NCI-H748 (cell line): ENCODE measurements around the gene LNPK.
"Not testable (repeated sequence)": the region's sequence is repeated elsewhere in the genome, so short reads cannot be mapped to it uniquely, and the experiment has no call there.

ENCODE experiments used
- DNase-seq: peaks from one replicate; lab custom pipeline; 2025; ENCODE audit not compliant: unreplicated experiment; lab: John Stamatoyannopoulos, UW

Gene LNPK

GRCh38 chr2:176001916-176002687, at the start of gene LNPK:
LNPK (minus strand) TSS chr2:176002267; CDS start chr2:175995584, 6,683 bp downstream.
- DNase-seq = peak; percentile 96

GRCh38 chr2:176039375-176039774, 37.3 kb upstream of the LNPK start:
- no peak for DNase-seq

GRCh38 chr2:176038694-176039093, 36.6 kb upstream of the LNPK start:
- DNase-seq = no peak

GRCh38 chr2:176035013-176035691, 33.1 kb upstream of the LNPK start:
- no peak for DNase-seq

- no peak for DNase-seq
These were observed 25.7 kb upstream of the LNPK start for GRCh38 chr2:176027806-176028205.

GRCh38 chr2:176025932-176026331, 23.9 kb upstream of the LNPK start:
- no peak for DNase-seq

GRCh38 chr2:176024083-176024482, 22.0 kb upstream of the LNPK start:
- no peak for DNase-seq

GRCh38 chr2:176022048-176022447, 20.0 kb upstream of the LNPK start:
- no peak for DNase-seq

- no peak for DNase-seq
These were observed 18.3 kb upstream of the LNPK start for GRCh38 chr2:176020400-176020799.

- no peak for DNase-seq
These were observed 16.6 kb upstream of the LNPK start for GRCh38 chr2:176018708-176019107.

- DNase-seq = no peak
These were observed 7.4 kb upstream of the LNPK start for GRCh38 chr2:176009445-176009844.

- no peak for DNase-seq
These were observed 2.9 kb upstream of the LNPK start for GRCh38 chr2:176004934-176005333.

- DNase-seq = no peak
These were observed 1.9 kb upstream of the LNPK start for GRCh38 chr2:176003958-176004357.

GRCh38 chr2:176002688-176003210, 682 bp upstream of the LNPK start:
- DNase-seq = peak; percentile 83

GRCh38 chr2:176001281-176001915, 669 bp downstream of the LNPK start:
- peak; percentile 81 for DNase-seq

- DNase-seq = no peak
These were observed 2.7 kb downstream of the LNPK start for GRCh38 chr2:175999283-175999819.

GRCh38 chr2:175990099-175990498, 12.0 kb downstream of the LNPK start:
- DNase-seq = no peak

- not testable (repeated sequence) for DNase-seq
These were observed 14.9 kb downstream of the LNPK start for GRCh38 chr2:175987126-175987525.

- DNase-seq = no peak
These were observed 17.2 kb downstream of the LNPK start for GRCh38 chr2:175984846-175985245.

- DNase-seq = no peak
These were observed 20.5 kb downstream of the LNPK start for GRCh38 chr2:175981551-175981950.

GRCh38 chr2:175976391-175977157, 25.5 kb downstream of the LNPK start:
- no peak for DNase-seq
